ENCODE results near the gene BMERB1. TPM values are rescaled to one million over a fixed set of nuclear protein-coding genes. Genes with fewer than 3 reads are reported as not detected.

BMERB1 gene
- total RNA-seq, 1 donor = 105 TPM

DNA sequence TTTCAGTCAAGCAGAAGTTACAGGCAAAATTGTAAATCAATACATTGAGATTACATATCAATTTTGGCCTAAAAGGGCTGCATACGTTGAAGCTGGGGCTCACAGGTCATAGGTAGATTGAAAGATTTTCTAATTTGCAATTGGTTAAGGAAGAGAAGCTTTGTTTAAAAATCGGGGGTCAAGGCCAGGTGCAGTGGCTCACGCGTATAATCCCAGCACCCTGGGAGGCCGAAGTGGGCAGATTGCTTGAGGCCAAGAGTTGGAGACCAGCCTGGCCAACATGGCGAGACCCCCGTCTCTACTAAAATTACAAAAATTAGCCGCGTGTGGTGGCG, 140.2 kb downstream of the BMERB1 start:
- TF ChIP-seq, protein P1, sequence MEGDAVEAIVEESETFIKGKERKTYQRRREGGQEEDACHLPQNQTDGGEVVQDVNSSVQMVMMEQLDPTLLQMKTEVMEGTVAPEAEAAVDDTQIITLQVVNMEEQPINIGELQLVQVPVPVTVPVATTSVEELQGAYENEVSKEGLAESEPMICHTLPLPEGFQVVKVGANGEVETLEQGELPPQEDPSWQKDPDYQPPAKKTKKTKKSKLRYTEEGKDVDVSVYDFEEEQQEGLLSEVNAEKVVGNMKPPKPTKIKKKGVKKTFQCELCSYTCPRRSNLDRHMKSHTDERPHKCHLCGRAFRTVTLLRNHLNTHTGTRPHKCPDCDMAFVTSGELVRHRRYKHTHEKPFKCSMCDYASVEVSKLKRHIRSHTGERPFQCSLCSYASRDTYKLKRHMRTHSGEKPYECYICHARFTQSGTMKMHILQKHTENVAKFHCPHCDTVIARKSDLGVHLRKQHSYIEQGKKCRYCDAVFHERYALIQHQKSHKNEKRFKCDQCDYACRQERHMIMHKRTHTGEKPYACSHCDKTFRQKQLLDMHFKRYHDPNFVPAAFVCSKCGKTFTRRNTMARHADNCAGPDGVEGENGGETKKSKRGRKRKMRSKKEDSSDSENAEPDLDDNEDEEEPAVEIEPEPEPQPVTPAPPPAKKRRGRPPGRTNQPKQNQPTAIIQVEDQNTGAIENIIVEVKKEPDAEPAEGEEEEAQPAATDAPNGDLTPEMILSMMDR (IDR thresholded peaks at IDR 0.05; ENCODE audit: insufficient read depth, low read length) = no peak
- DNase-seq (ENCODE audit: low read depth) = no peak
- no peak overlapping the region for H3K4me3 ChIP-seq (ENCODE audit: low read depth, low read length)

DNA sequence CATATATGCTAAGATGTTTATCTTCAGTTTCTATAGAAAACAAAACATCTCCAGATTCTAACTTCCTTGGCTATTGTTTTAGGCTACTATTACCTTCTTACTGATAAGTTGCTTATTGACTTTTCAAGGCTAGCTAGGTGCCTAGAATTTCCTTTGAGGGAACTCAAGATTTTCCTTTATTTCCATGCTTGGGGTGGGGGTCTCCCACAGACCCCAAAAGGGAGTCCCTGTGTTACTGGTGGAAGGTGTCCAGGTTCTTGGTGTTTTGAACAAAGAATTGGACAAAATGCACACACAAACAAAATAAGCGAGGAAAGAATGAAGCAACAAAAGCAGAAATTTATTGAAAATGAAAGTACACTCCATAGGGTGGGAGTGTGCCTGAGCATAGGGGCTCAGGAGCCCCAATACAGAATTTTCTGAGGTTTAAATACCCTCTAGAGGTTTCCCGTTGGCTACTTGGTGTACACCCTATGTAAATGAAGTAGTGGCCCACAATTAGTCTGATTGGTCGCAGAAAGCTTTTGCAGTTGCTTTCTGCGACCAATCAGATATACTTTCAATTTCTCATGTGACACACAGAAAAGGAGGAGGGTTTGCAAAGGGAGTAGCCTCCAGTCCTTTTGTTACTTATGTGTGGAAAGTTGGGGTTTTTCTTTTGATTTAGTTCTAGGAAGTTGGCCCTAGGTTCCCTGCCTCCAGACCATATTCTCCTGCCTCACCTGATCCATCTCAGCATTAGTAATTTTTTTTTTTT, 141.1 kb downstream of the BMERB1 start:
- DNase-seq (ENCODE audit: low read depth) = no peak
- TF ChIP-seq, protein P1 (IDR thresholded peaks at IDR 0.05; ENCODE audit: insufficient read depth, low read length) = no peak

DNA sequence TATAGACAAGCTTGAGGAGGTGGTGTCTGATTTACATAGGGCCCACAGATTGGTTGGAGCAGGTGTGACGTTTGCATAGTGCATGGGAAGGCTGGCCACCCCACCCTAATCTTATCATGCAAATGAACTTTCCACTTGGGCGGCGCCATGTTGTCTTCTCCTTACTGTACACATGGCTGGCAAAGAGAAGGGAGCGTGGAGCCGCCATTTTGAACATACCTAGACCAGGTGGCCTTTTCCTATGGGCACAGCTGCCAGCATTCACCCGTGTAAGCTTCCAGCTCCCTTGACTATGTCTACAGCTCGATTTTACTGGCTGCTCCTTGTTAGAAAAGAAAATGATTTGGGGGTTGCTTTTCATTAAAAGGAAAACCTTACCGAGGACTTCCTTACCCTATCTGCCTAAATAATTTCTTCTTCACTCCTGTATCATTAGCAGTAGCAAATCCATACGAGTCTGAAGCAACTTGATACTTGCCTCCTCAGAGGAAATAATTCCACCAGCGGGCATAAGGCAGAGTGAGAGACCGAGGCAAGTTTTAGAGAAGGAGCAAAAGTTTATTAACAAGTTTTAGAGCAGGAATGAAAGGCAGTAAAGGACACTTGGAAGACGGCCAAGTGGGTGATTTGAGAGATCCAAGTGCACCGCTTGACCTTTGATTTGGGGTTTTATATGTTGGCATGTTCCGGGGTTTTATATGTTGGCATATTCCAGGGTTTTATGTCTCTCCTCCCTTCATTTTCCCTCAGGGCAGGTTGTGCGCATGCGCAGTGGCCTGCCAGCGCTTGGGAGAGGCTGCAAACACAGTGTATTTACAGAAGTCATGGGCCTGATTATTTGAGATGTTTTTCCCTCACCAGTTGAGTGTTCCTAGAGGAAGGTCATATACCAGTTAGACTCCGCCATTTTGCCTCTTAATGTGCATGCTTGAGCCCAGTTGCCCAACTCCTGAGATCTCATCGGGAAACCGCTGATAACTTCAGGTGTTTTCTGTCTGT, 142.9 kb downstream of the BMERB1 start:
- no peak overlapping the region for H3K4me3 ChIP-seq (ENCODE audit: low read depth, low read length)
- DNase-seq (ENCODE audit: low read depth) = no peak
- TF ChIP-seq, protein P1 (IDR thresholded peaks at IDR 0.05; ENCODE audit: insufficient read depth, low read length) = no peak

More for the DNA sequence above, 141.1 kb downstream of the BMERB1 start:
- no peak overlapping the region for H3K4me3 ChIP-seq (ENCODE audit: low read depth, low read length)

DNA sequence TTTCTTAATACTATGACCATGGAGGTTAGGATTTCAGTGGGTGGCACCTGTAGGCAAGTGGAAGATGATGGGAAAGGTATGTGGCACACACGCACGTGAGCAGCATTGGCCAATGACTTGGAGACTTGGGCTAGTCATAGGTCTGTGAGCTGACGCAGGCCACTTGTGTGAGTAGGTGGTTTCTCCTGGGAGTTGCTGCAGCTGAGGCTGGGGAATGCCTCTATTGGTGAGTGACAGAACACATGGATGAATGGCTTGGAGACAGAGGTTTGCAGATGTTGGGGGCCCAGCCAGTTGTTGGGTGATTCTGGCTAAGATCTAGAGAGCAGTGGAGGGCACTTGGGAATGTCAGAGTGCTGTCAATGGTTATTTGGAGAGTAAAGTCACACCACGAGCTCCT, 144.4 kb downstream of the BMERB1 start:
- H3K4me3 ChIP-seq (ENCODE audit: low read depth, low read length) = no peak overlapping the region
- TF ChIP-seq, protein P1 (IDR thresholded peaks at IDR 0.05; ENCODE audit: insufficient read depth, low read length) = no peak
- no peak for DNase-seq (ENCODE audit: low read depth)

DNA sequence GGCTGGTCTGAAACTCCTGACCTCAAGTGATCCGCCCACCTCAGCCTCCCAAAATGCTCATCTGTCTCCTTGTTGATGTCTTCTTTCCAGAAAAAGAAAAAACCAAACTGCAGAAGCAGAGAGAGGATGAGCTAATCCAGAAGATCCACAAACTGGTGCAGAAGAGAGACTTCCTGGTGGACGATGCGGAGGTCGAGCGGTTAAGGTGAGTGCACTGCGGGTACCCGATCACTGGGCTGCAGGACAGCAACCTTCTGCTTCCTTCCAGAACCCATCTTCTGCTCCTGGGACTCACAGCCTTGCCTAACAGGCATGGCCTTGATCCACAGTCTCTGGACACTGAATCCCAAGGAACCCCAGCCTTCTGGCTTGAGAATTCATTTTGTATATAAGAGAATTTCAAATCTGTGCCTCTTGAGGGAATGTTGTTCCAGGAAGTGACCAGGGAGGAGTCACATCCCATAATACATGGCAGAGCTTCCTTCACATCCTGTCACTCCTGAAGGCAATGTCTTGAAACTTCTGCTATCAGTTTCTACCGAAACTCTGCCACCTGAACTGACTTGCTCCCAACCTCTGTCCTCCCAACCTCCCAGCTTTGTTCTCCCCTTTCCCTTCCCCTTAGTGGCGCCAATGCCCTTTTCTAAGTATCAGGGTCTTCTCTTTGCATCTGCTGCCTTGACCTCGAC, 146.9 kb downstream of the BMERB1 start:
- H3K4me3 ChIP-seq (ENCODE audit: low read depth, low read length) = no peak overlapping the region
- no peak for DNase-seq (ENCODE audit: low read depth)
- TF ChIP-seq, protein P1 (IDR thresholded peaks at IDR 0.05; ENCODE audit: insufficient read depth, low read length) = no peak

DNA sequence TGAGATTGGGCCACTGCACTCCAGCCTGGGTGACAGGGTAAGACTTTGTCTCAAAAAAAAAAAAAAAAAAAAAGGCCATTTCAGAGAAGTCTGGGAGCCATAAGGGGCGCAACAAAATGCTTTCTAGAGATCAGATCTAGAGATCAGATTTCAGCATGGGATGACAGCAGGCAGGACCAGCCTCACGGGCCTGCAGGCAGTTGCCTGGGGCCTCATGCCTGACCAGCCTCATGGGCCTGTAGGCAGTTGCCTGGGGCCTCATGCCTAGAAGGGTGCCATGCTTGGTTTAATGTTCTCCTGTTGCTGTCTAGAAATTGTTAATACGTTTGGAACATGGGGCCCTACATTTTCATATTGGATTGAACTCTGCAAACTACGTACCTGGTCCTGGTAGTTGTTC, 149.1 kb downstream of the BMERB1 start:
- no peak for DNase-seq (ENCODE audit: low read depth)
- TF ChIP-seq, protein P1 (IDR thresholded peaks at IDR 0.05; ENCODE audit: insufficient read depth, low read length) = no peak
- no peak overlapping the region for H3K4me3 ChIP-seq (ENCODE audit: low read depth, low read length)
